ENCODE measurements around the gene PSORS1C2.

DNA sequence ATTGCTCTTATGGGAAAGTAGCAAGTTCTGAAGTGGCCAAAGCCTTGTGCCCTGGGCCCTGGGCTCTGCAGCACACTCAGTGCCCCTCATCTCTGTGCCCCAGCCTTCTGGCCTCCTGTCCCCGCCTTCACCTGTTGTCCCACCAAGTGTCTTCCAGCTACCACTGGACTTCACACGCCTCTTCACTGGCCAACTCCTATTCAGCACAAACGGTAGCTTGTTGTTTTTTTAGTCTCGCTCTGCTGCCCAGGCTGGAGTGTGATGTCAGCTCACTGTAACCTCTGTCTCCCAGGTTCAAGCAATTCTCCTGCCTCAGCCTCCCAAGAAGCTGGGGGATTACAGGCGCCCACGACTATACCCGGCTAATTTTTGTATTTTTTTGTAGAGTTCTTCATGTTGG is 13.9 kb upstream of the PSORS1C2 start:
- TF ChIP-seq EZH2 (IDR thresholded peaks at IDR 0.05; ENCODE audit: insufficient read depth, poor library complexity, severe bottlenecking) (no peak), EZH2phosphoT487 (IDR thresholded peaks at IDR 0.05; ENCODE audit: insufficient read depth, low read depth) (no peak)

Measured in GM23248 (cell line).